ENCODE results near the gene SOD1.

- no peak for TF ChIP-seq GATA2 (IDR thresholded peaks at IDR 0.05; ENCODE audit: low read depth, low read length)
- no peak for TF ChIP-seq GATA3 (IDR thresholded peaks at IDR 0.05; ENCODE audit: low read depth, low read length)
Measured at GRCh38 chr21:31711745-31712285, 52.3 kb downstream of the SOD1 start.
